ENCODE data around the gene MED10.

MED10 gene

GRCh38 chr5:6398570-6399230 is 20.4 kb upstream of the MED10 start:
- DNase-seq = no peak

- no peak for DNase-seq
Measured at GRCh38 chr5:6397536-6398269, 19.4 kb upstream of the MED10 start.

GRCh38 chr5:6396836-6397535 is 18.6 kb upstream of the MED10 start:
- DNase-seq = no peak

- DNase-seq = no peak
Measured at GRCh38 chr5:6396043-6396442, 17.7 kb upstream of the MED10 start.

GRCh38 chr5:6395621-6396020 is 17.3 kb upstream of the MED10 start:
- no peak for DNase-seq

GRCh38 chr5:6395102-6395445 is 16.7 kb upstream of the MED10 start:
- DNase-seq = no peak

GRCh38 chr5:6394429-6395101 is 16.2 kb upstream of the MED10 start:
- DNase-seq = no peak

- DNase-seq = no peak
Measured at GRCh38 chr5:6393596-6394194, 15.3 kb upstream of the MED10 start.

GRCh38 chr5:6392561-6392960 is 14.2 kb upstream of the MED10 start:
- DNase-seq = no peak

- no peak for DNase-seq
Measured at GRCh38 chr5:6391151-6391550, 12.8 kb upstream of the MED10 start.

- no peak for DNase-seq
Measured at GRCh38 chr5:6389946-6390530, 11.7 kb upstream of the MED10 start.

GRCh38 chr5:6389397-6389796 is 11.1 kb upstream of the MED10 start:
- DNase-seq = no peak

- no peak for DNase-seq
Measured at GRCh38 chr5:6387970-6388369, 9.6 kb upstream of the MED10 start.

- DNase-seq = no peak
Measured at GRCh38 chr5:6386271-6386670, 7.9 kb upstream of the MED10 start.

GRCh38 chr5:6384856-6385255 is 6.5 kb upstream of the MED10 start:
- no peak for DNase-seq

- peak; percentile 52 for DNase-seq
Measured at GRCh38 chr5:6383376-6383775, 5.0 kb upstream of the MED10 start.

GRCh38 chr5:6379246-6379645 is 899 bp upstream of the MED10 start:
- DNase-seq = no peak

- no peak for DNase-seq
Measured at GRCh38 chr5:6378766-6379103, 388 bp upstream of the MED10 start.

GRCh38 chr5:6377582-6377904 is 804 bp downstream of the MED10 start:
- no peak for DNase-seq

- no peak for DNase-seq
Measured at GRCh38 chr5:6376974-6377520, 1.3 kb downstream of the MED10 start.

- no peak for DNase-seq
Measured at GRCh38 chr5:6373081-6373846, 5.1 kb downstream of the MED10 start.

All from SHP77 treated with DMSO at 0.1 percent for 48 hours (cell line).